ENCODE measurements around the gene ZNF654.

DNA sequence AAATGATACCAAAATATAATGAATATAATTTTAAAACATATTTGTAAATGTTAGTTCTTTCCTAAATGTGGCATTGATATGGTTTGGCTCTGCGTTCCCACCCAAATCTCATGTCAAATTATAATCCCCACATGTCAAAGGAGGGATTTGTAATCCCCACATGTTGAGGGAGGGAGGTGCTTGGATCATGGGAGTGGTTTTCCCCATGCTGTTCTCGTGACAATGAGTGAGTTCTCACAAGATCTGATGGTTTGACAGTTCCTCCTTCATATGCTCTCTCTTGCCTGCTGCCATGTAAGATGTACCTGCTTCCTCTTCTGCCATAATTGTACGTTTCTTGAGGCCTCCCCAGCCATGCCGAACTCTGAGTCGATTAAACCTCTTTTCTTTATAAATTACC is 12.3 kb upstream of the ZNF654 start:
- TF ChIP-seq, protein P1, sequence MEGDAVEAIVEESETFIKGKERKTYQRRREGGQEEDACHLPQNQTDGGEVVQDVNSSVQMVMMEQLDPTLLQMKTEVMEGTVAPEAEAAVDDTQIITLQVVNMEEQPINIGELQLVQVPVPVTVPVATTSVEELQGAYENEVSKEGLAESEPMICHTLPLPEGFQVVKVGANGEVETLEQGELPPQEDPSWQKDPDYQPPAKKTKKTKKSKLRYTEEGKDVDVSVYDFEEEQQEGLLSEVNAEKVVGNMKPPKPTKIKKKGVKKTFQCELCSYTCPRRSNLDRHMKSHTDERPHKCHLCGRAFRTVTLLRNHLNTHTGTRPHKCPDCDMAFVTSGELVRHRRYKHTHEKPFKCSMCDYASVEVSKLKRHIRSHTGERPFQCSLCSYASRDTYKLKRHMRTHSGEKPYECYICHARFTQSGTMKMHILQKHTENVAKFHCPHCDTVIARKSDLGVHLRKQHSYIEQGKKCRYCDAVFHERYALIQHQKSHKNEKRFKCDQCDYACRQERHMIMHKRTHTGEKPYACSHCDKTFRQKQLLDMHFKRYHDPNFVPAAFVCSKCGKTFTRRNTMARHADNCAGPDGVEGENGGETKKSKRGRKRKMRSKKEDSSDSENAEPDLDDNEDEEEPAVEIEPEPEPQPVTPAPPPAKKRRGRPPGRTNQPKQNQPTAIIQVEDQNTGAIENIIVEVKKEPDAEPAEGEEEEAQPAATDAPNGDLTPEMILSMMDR (IDR thresholded peaks at IDR 0.05) = no peak
- TF ChIP-seq POLR2A (IDR thresholded peaks at IDR 0.05) = no peak

Data from heart left ventricle (tissue), 13 donors.